Brain microvascular endothelial cell (primary cell): ENCODE measurements around the gene FEV.

Experiments
- DNase-seq: peaks from one replicate; pipeline ENCODE4 v3.0.0-alpha.2; 2020
- H3K27ac ChIP-seq: fragments of 250-450 bp; sonication (Bioruptor Pico); 2 replicates; pipeline ENCODE4 v1.5.1; 2020; ENCODE audit warnings: mild to moderate bottlenecking, moderate library complexity
- H3K27me3 ChIP-seq: fragments of 250-450 bp; sonication (Bioruptor Pico); replicated peaks from 2 replicates; pipeline ENCODE4 v1.5.1; 2020; ENCODE audit warnings: mild to moderate bottlenecking
- H3K36me3 ChIP-seq: fragments of 250-450 bp; sonication (Bioruptor Pico); replicated peaks from 2 replicates; pipeline ENCODE4 v1.5.1; 2020; ENCODE audit warnings: mild to moderate bottlenecking
- H3K4me3 ChIP-seq: 2 replicates; pipeline ENCODE4 v1.5.1; 2011; ENCODE audit warnings: low read depth, mild to moderate bottlenecking, control low read depth, low read length, moderate library complexity
- CTCF ChIP-seq: IDR thresholded peaks from 2 replicates; pipeline ENCODE4 v1.5.1; 2011; ENCODE audit warnings: low read depth, mild to moderate bottlenecking, moderate library complexity, low read length, control low read depth, inconsistent platforms; ENCODE audit errors: missing control alignments
- in situ Hi-C: cut with HindIII; loops from 2 replicates; pipeline ENCODE4 v1.10.0; 2017; ENCODE audit warnings: low sequenced_read_pairs, low pct_ligation_motif_present

FEV gene

GRCh38 chr2:218990052-218990451 lies 5.1 kb upstream of the FEV start:
- in situ Hi-C loops, result no loop called here
- no peak for DNase-seq
- TF ChIP-seq CTCF, result no peak
- H3K4me3 ChIP-seq, result no peak overlapping the region
- peaks cover 86% of the 10 kb centered on the region for H3K27me3 ChIP-seq
- H3K36me3 ChIP-seq, result no peaks in the 10 kb centered on the region
- no peak overlapping the region for H3K27ac ChIP-seq

GRCh38 chr2:218988650-218989049 lies 3.7 kb upstream of the FEV start:
- H3K27me3 ChIP-seq, result peaks cover 87% of the 10 kb centered on the region
- no peak overlapping the region for H3K4me3 ChIP-seq
- DNase-seq, result no peak
- in situ Hi-C loops, result no loop called here
- no peak for TF ChIP-seq CTCF
- H3K36me3 ChIP-seq, result no peaks in the 10 kb centered on the region
- no peak overlapping the region for H3K27ac ChIP-seq

GRCh38 chr2:218988164-218988563 lies 3.2 kb upstream of the FEV start:
- no peak for TF ChIP-seq CTCF
- DNase-seq, result no peak
- H3K27me3 ChIP-seq, result peaks cover 87% of the 10 kb centered on the region
- no peak overlapping the region for H3K4me3 ChIP-seq
- no peak overlapping the region for H3K27ac ChIP-seq
- H3K36me3 ChIP-seq, result no peaks in the 10 kb centered on the region
- in situ Hi-C loops, result no loop called here

- H3K27me3 ChIP-seq, result peaks cover 87% of the 10 kb centered on the region
- no peak for TF ChIP-seq CTCF
These were observed 1.3 kb upstream of the FEV start for GRCh38 chr2:218986148-218986761.

GRCh38 chr2:218985325-218986091 lies 524 bp upstream of the FEV start:
- DNase-seq, result no peak
- in situ Hi-C loops, result no loop called here
- Histone ChIP-seq H3K27me3 (peaks cover 87% of the 10 kb centered on the region), H3K4me3 (no peak overlapping the region), H3K36me3 (no peaks in the 10 kb centered on the region), H3K27ac (no peak overlapping the region)
- TF ChIP-seq CTCF, result no peak

More at GRCh38 chr2:218986148-218986761, 1.3 kb upstream of the FEV start:
- no peak for DNase-seq
- in situ Hi-C loops, result no loop called here
- H3K4me3 ChIP-seq, result no peak overlapping the region
- H3K36me3 ChIP-seq, result no peaks in the 10 kb centered on the region
- H3K27ac ChIP-seq, result no peak overlapping the region
